Measurements from ENCODE around the gene COPRS. TPM values are rescaled to one million over a fixed set of nuclear protein-coding genes. Genes with fewer than 3 reads are reported as not detected.

Gene COPRS
- total and polyA plus RNA-seq, 2 of the 13 experiments (the other 11 are each of a cell fraction or from before 2014, with no cell fraction given), result 22.7 to 93.8 TPM

GRCh38 chr17:31803494-31804213 is 55.4 kb downstream of the COPRS start (continued):
- peak; percentile 55; the same call in 1 of the 2 replicates for TF ChIP-seq PATZ1 (CRISPR knock-in tag; IDR thresholded peaks at IDR 0.05)
- peak; percentile 70; the same call in 1 of the 2 replicates for TF ChIP-seq ZNF580 (CRISPR knock-in tag; IDR thresholded peaks at IDR 0.05; ENCODE audit: borderline replicate concordance, low read depth)
- TF ChIP-seq ATF7-NPFF (CRISPR knock-in tag; IDR thresholded peaks at IDR 0.05; ENCODE audit: low read depth), result 0 out of 2 replicates have a peak, but pooled peaks have one; percentile 62
- TF ChIP-seq, protein P1, sequence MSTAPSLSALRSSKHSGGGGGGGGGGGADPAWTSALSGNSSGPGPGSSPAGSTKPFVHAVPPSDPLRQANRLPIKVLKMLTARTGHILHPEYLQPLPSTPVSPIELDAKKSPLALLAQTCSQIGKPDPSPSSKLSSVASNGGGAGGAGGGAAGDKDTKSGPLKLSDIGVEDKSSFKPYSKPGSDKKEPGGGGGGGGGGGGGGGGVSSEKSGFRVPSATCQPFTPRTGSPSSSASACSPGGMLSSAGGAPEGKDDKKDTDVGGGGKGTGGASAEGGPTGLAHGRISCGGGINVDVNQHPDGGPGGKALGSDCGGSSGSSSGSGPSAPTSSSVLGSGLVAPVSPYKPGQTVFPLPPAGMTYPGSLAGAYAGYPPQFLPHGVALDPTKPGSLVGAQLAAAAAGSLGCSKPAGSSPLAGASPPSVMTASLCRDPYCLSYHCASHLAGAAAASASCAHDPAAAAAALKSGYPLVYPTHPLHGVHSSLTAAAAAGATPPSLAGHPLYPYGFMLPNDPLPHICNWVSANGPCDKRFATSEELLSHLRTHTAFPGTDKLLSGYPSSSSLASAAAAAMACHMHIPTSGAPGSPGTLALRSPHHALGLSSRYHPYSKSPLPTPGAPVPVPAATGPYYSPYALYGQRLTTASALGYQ (CRISPR knock-in tag; IDR thresholded peaks at IDR 0.05), result peak; percentile 86
- TF ChIP-seq, protein P2, sequence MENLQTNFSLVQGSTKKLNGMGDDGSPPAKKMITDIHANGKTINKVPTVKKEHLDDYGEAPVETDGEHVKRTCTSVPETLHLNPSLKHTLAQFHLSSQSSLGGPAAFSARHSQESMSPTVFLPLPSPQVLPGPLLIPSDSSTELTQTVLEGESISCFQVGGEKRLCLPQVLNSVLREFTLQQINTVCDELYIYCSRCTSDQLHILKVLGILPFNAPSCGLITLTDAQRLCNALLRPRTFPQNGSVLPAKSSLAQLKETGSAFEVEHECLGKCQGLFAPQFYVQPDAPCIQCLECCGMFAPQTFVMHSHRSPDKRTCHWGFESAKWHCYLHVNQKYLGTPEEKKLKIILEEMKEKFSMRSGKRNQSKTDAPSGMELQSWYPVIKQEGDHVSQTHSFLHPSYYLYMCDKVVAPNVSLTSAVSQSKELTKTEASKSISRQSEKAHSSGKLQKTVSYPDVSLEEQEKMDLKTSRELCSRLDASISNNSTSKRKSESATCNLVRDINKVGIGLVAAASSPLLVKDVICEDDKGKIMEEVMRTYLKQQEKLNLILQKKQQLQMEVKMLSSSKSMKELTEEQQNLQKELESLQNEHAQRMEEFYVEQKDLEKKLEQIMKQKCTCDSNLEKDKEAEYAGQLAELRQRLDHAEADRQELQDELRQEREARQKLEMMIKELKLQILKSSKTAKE (CRISPR knock-in tag; IDR thresholded peaks at IDR 0.05; ENCODE audit: borderline replicate concordance), result peak; percentile 92
- TF ChIP-seq TOE1 (CRISPR knock-in tag; IDR thresholded peaks at IDR 0.05), result peak; percentile 56; the same call in 1 of the 2 replicates
- no peak for TF ChIP-seq GMEB2 (CRISPR knock-in tag; IDR thresholded peaks at IDR 0.05; ENCODE audit: low read depth)
- peak; percentile 83; the same call in 1 of the 2 replicates for TF ChIP-seq ESRRA (CRISPR knock-in tag; IDR thresholded peaks at IDR 0.05; ENCODE audit: low read depth)
- peak; percentile 95 for TF ChIP-seq IRF2 (CRISPR knock-in tag; IDR thresholded peaks at IDR 0.05)
- TF ChIP-seq SRF (IDR thresholded peaks at IDR 0.05; ENCODE audit: low read depth, low read length), result no peak
- no peak for TF ChIP-seq ZSCAN12 (CRISPR knock-in tag; IDR thresholded peaks at IDR 0.05)
- TF ChIP-seq, protein P3, sequence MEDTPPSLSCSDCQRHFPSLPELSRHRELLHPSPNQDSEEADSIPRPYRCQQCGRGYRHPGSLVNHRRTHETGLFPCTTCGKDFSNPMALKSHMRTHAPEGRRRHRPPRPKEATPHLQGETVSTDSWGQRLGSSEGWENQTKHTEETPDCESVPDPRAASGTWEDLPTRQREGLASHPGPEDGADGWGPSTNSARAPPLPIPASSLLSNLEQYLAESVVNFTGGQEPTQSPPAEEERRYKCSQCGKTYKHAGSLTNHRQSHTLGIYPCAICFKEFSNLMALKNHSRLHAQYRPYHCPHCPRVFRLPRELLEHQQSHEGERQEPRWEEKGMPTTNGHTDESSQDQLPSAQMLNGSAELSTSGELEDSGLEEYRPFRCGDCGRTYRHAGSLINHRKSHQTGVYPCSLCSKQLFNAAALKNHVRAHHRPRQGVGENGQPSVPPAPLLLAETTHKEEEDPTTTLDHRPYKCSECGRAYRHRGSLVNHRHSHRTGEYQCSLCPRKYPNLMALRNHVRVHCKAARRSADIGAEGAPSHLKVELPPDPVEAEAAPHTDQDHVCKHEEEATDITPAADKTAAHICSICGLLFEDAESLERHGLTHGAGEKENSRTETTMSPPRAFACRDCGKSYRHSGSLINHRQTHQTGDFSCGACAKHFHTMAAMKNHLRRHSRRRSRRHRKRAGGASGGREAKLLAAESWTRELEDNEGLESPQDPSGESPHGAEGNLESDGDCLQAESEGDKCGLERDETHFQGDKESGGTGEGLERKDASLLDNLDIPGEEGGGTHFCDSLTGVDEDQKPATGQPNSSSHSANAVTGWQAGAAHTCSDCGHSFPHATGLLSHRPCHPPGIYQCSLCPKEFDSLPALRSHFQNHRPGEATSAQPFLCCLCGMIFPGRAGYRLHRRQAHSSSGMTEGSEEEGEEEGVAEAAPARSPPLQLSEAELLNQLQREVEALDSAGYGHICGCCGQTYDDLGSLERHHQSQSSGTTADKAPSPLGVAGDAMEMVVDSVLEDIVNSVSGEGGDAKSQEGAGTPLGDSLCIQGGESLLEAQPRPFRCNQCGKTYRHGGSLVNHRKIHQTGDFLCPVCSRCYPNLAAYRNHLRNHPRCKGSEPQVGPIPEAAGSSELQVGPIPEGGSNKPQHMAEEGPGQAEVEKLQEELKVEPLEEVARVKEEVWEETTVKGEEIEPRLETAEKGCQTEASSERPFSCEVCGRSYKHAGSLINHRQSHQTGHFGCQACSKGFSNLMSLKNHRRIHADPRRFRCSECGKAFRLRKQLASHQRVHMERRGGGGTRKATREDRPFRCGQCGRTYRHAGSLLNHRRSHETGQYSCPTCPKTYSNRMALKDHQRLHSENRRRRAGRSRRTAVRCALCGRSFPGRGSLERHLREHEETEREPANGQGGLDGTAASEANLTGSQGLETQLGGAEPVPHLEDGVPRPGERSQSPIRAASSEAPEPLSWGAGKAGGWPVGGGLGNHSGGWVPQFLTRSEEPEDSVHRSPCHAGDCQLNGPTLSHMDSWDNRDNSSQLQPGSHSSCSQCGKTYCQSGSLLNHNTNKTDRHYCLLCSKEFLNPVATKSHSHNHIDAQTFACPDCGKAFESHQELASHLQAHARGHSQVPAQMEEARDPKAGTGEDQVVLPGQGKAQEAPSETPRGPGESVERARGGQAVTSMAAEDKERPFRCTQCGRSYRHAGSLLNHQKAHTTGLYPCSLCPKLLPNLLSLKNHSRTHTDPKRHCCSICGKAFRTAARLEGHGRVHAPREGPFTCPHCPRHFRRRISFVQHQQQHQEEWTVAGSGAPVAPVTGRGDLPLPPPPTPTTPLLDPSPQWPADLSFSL (CRISPR knock-in tag; IDR thresholded peaks at IDR 0.05), result peak; percentile 92
- no peak for TF ChIP-seq PHB2 (IDR thresholded peaks at IDR 0.05; ENCODE audit: partially characterized antibody)

Measured in HepG2 (cell line).